GM12891 (cell line): ENCODE data around the gene RFX3.

Source experiments
- POLR2A ChIP-seq: IDR thresholded peaks from 2 replicates; pipeline ENCODE4 v1.6.1; 2011; ENCODE audit warnings: low read depth, low read length, control low read depth
- POLR2AphosphoS5 ChIP-seq: IDR thresholded peaks from 2 replicates; pipeline ENCODE4 v1.6.1; 2011; ENCODE audit warnings: low read depth, low read length, control low read depth
- POU2F2 ChIP-seq: IDR thresholded peaks from 2 replicates; pipeline ENCODE4 v1.6.1; 2011; ENCODE audit warnings: low read depth, mild to moderate bottlenecking, control low read depth, low read length, moderate library complexity
- SPI1 ChIP-seq: IDR thresholded peaks from 2 replicates; pipeline ENCODE4 v1.6.1; 2011; ENCODE audit warnings: low read depth, low read length, control low read depth
- TAF1 ChIP-seq: IDR thresholded peaks from 2 replicates; pipeline ENCODE4 v1.6.1; 2011; ENCODE audit warnings: low read depth, low read length, control low read depth

DNA sequence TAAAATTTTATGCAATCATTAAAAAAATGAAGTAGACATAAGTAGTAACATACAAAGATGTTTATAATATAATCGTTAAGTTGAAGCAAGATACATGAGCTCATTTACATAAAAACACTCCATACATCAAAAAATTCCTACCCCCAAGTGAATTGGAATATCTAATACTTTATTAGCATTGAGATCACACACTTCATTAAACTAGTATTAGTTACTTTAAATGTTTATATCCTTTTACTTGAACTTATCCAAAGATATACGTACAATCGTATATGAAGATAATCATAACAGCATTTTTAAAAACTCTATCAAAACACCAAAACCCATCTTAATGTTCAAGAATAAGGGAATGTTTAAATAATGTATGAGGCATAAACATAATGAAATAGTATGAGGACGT, 275.1 kb downstream of the RFX3 start:
- TF ChIP-seq POLR2AphosphoS5 (no peak), TAF1 (no peak), POLR2A (no peak), POU2F2 (no peak), SPI1 (no peak)
